ENCODE data around the gene RTL1. TPM values are rescaled to one million over a fixed set of nuclear protein-coding genes. Genes with fewer than 3 reads are reported as not detected.
A peak's percentile ranks its signal among the peaks of the same experiment; 100 is the strongest.

The RTL1 gene
- total RNA-seq, 1 donor from 2014 or later, result not detected

GRCh38 chr14:100871234-100872186 lies 32.0 kb downstream of the RTL1 start:
- DNase-seq, result peak; percentile 6
- peaks cover 33% of the 10 kb centered on the region for H3K27me3 ChIP-seq (ENCODE audit: low read depth)
- H3K4me3 ChIP-seq, result no peak overlapping the region
- no peaks in the 10 kb centered on the region for H3K9me3 ChIP-seq (replicated peaks)
- no peak overlapping the region for H3K27ac ChIP-seq (replicated peaks)
- intact Hi-C loops (cut with micrococcal nuclease), result no loop called here
- no peaks in the 10 kb centered on the region for H3K36me3 ChIP-seq
- no peak for TF ChIP-seq CTCF (IDR thresholded peaks at IDR 0.05; ENCODE audit: borderline replicate concordance)
- no peaks in the 10 kb centered on the region for H3K4me1 ChIP-seq

- Histone ChIP-seq H3K27me3 (ENCODE audit: low read depth) (peaks cover 10% of the 10 kb centered on the region), H3K27ac (replicated peaks) (no peak overlapping the region), H3K36me3 (no peaks in the 10 kb centered on the region), H3K4me3 (no peak overlapping the region), H3K9me3 (replicated peaks) (no peaks in the 10 kb centered on the region), H3K4me1 (no peaks in the 10 kb centered on the region)
- no peak for TF ChIP-seq CTCF (IDR thresholded peaks at IDR 0.05; ENCODE audit: borderline replicate concordance)
- DNase-seq, result peak; percentile 8
- intact Hi-C loops (cut with micrococcal nuclease), result no loop called here
Measured at GRCh38 chr14:100868621-100869370, 34.7 kb downstream of the RTL1 start.

GRCh38 chr14:100867631-100868315 lies 35.7 kb downstream of the RTL1 start:
- Histone ChIP-seq H3K27me3 (ENCODE audit: low read depth) (peaks cover 15% of the 10 kb centered on the region), H3K27ac (replicated peaks) (no peak overlapping the region), H3K36me3 (no peaks in the 10 kb centered on the region), H3K9me3 (replicated peaks) (no peaks in the 10 kb centered on the region), H3K4me1 (no peaks in the 10 kb centered on the region), H3K4me3 (no peak overlapping the region)
- intact Hi-C loops (cut with micrococcal nuclease), result no loop called here
- DNase-seq, result peak; percentile 6
- TF ChIP-seq CTCF (IDR thresholded peaks at IDR 0.05; ENCODE audit: borderline replicate concordance), result no peak

- Histone ChIP-seq H3K27me3 (ENCODE audit: low read depth) (peaks cover 17% of the 10 kb centered on the region), H3K4me3 (no peak overlapping the region), H3K4me1 (no peaks in the 10 kb centered on the region), H3K9me3 (replicated peaks) (no peaks in the 10 kb centered on the region), H3K27ac (replicated peaks) (no peak overlapping the region), H3K36me3 (no peaks in the 10 kb centered on the region)
- no peak for DNase-seq
- intact Hi-C loops (cut with micrococcal nuclease), result no loop called here
- TF ChIP-seq CTCF (IDR thresholded peaks at IDR 0.05; ENCODE audit: borderline replicate concordance), result no peak
Measured at GRCh38 chr14:100866666-100867630, 36.6 kb downstream of the RTL1 start.

Measured in left ventricle myocardium inferior (tissue), 1 donor.